ENCODE measurements around the gene SPINK8.

The SPINK8 gene

DNA sequence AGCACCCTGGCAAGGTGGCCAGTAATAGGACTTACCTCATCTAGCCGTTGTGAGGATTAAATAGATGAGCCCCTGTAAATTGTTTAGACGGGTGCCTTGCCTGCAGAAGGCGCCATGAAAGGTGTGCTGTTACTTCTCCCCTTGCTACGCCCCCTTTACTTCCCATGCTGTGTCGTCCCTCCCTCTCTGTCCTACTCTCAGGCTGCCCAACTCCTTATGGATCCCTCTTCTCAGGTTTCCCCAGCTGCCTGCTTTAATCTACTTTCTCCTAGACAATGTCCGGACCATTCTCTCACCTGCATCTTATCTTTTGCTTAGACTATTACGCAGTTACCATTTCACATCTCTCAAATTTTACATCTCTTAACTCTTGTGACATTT is 36.9 kb upstream of the SPINK8 start:
- no peak overlapping the region for H4K91ac ChIP-seq (ENCODE audit: low read depth, low read length)
- H3K4ac ChIP-seq (ENCODE audit: low read depth, low read length) = no peak overlapping the region
- H3K27ac ChIP-seq (ENCODE audit: low read depth, low read length) = no peak overlapping the region
- no peak overlapping the region for H2BK12ac ChIP-seq (ENCODE audit: low read length)
- H2AFZ ChIP-seq (ENCODE audit: insufficient read depth, low read length, poor library complexity) = no peak overlapping the region
- no peak overlapping the region for H3K14ac ChIP-seq (ENCODE audit: low read length)
- DNase-seq = no peak
- H3K9me3 ChIP-seq (ENCODE audit: insufficient read depth, low read depth, low read length) = no peaks in the 10 kb centered on the region
- H2AK5ac ChIP-seq (ENCODE audit: low read length) = no peak overlapping the region
- H2BK5ac ChIP-seq (ENCODE audit: low read depth, low read length, poor library complexity) = no peak overlapping the region
- no peak overlapping the region for H3K4me2 ChIP-seq (ENCODE audit: low read length)
- H3K36me3 ChIP-seq (ENCODE audit: control insufficient read depth in 1 of 2, insufficient read depth in 2 of 2, low read length in 2 of 2) = no peaks in the 10 kb centered on the region
- no peaks in the 10 kb centered on the region for H3K79me1 ChIP-seq (ENCODE audit: low read length)
- WGBS (ENCODE audit: extremely low coverage, insufficient coverage, insufficient read length) = no CpG with 5 or more reads among the region's 7 CpGs
- no peaks in the 10 kb centered on the region for H3K79me2 ChIP-seq (ENCODE audit: control insufficient read depth, insufficient read depth, low read length, poor library complexity)
- H4K12ac ChIP-seq (ENCODE audit: low read depth, low read length) = no peak overlapping the region
- no peaks in the 10 kb centered on the region for H3K4me1 ChIP-seq (ENCODE audit: control insufficient read depth in 1 of 2, insufficient read depth in 2 of 2, low read length in 2 of 2)
- H2BK120ac ChIP-seq (ENCODE audit: insufficient read depth, low read length, poor library complexity) = no peak overlapping the region
- no peak overlapping the region for H3K9ac ChIP-seq (ENCODE audit: low read length)
- H3K18ac ChIP-seq (ENCODE audit: low read length) = no peak overlapping the region
- no peak overlapping the region for H3K4me3 ChIP-seq (ENCODE audit: low read depth, low read length)
- H3K27me3 ChIP-seq (ENCODE audit: insufficient read depth, low read length) = no peaks in the 10 kb centered on the region
- no peak overlapping the region for H4K8ac ChIP-seq (ENCODE audit: low read depth, low read length)
- H3K23ac ChIP-seq (ENCODE audit: low read length) = no peak overlapping the region

DNA sequence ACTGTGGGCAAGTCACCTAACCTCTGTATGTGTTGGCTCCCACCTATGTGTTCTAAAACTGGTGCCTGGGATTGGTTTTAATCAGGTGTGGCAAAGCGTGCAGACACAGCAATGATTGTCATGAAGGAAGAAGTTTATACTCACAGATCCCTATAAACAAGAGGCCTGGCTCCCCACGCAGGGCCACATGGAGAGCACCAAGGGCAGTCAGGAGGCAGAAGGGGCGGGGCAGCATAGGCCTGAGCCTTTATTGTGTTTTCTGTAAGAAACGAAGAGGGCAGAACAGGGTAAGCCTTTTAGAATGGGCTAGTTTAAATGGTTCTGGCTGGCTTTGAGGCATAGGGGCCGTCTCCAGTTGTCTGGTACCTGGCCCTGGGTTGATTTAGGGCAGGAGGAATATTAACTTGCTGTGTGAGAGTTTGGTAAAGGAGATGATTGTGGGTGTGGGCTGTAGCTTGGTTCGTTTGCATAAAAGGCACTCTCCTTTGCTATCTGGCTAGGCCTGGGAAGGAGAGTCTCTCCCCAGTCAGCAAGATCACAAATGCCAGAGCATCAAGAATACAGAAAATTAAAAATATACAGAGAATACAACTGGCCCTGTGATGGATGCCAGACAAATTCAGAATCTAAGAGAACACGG is 36.4 kb upstream of the SPINK8 start:
- H3K9me3 ChIP-seq (ENCODE audit: insufficient read depth, low read depth, low read length) = no peaks in the 10 kb centered on the region
- H3K79me1 ChIP-seq (ENCODE audit: low read length) = no peaks in the 10 kb centered on the region
- H3K9ac ChIP-seq (ENCODE audit: low read length) = no peak overlapping the region
- H3K27me3 ChIP-seq (ENCODE audit: insufficient read depth, low read length) = no peaks in the 10 kb centered on the region
- H3K23ac ChIP-seq (ENCODE audit: low read length) = no peak overlapping the region
- no peak overlapping the region for H4K12ac ChIP-seq (ENCODE audit: low read depth, low read length)
- DNase-seq = no peak
- no CpG with 5 or more reads among the region's 7 CpGs for WGBS (ENCODE audit: extremely low coverage, insufficient coverage, insufficient read length)
- H2AFZ ChIP-seq (ENCODE audit: insufficient read depth, low read length, poor library complexity) = no peak overlapping the region
- H3K4me2 ChIP-seq (ENCODE audit: low read length) = no peak overlapping the region
- no peak overlapping the region for H2BK12ac ChIP-seq (ENCODE audit: low read length)
- H3K4me1 ChIP-seq (ENCODE audit: control insufficient read depth in 1 of 2, insufficient read depth in 2 of 2, low read length in 2 of 2) = no peaks in the 10 kb centered on the region
- no peak overlapping the region for H4K8ac ChIP-seq (ENCODE audit: low read depth, low read length)
- H3K14ac ChIP-seq (ENCODE audit: low read length) = no peak overlapping the region
- H2AK5ac ChIP-seq (ENCODE audit: low read length) = no peak overlapping the region
- no peak overlapping the region for H3K18ac ChIP-seq (ENCODE audit: low read length)
- no peak overlapping the region for H2BK120ac ChIP-seq (ENCODE audit: insufficient read depth, low read length, poor library complexity)
- H3K4me3 ChIP-seq (ENCODE audit: low read depth, low read length) = no peak overlapping the region
- H3K27ac ChIP-seq (ENCODE audit: low read depth, low read length) = no peak overlapping the region
- no peak overlapping the region for H4K91ac ChIP-seq (ENCODE audit: low read depth, low read length)
- H2BK5ac ChIP-seq (ENCODE audit: low read depth, low read length, poor library complexity) = no peak overlapping the region
- no peaks in the 10 kb centered on the region for H3K79me2 ChIP-seq (ENCODE audit: control insufficient read depth, insufficient read depth, low read length, poor library complexity)
- no peak overlapping the region for H3K4ac ChIP-seq (ENCODE audit: low read depth, low read length)
- no peaks in the 10 kb centered on the region for H3K36me3 ChIP-seq (ENCODE audit: control insufficient read depth in 1 of 2, insufficient read depth in 2 of 2, low read length in 2 of 2)

DNA sequence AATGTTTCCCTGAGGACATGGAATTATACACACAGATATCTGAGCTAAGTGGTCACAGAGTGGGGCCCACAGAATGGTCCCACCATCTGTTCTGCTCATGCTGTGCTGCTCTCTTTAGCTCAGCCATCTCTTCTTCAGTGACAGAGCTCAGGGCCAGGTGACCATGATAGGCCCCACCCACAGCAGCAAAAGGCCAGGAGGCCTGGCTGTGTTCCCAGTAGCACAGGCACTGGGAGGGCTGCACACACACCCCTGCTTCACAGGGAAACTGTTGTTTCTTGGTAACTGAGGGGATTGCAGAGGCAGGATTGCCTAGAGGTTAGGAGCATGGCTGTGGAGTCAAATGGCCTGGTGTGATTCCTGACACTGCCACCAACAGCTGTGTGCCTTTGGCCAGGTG is 33.7 kb upstream of the SPINK8 start:
- DNase-seq = no peak
- Histone ChIP-seq H3K4me2 (ENCODE audit: low read length) (no peak overlapping the region), H3K79me2 (ENCODE audit: control insufficient read depth, insufficient read depth, low read length, poor library complexity) (no peaks in the 10 kb centered on the region), H3K23ac (ENCODE audit: low read length) (no peak overlapping the region), H4K12ac (ENCODE audit: low read depth, low read length) (no peak overlapping the region), H3K27me3 (ENCODE audit: insufficient read depth, low read length) (no peaks in the 10 kb centered on the region), H2BK120ac (ENCODE audit: insufficient read depth, low read length, poor library complexity) (no peak overlapping the region), H2AK5ac (ENCODE audit: low read length) (no peak overlapping the region), H3K18ac (ENCODE audit: low read length) (no peak overlapping the region), H3K9ac (ENCODE audit: low read length) (no peak overlapping the region), H4K91ac (ENCODE audit: low read depth, low read length) (no peak overlapping the region), H3K14ac (ENCODE audit: low read length) (no peak overlapping the region), H3K27ac (ENCODE audit: low read depth, low read length) (no peak overlapping the region), H2AFZ (ENCODE audit: insufficient read depth, low read length, poor library complexity) (no peak overlapping the region), H3K4me3 (ENCODE audit: low read depth, low read length) (no peak overlapping the region), H3K79me1 (ENCODE audit: low read length) (no peaks in the 10 kb centered on the region), H3K36me3 (ENCODE audit: control insufficient read depth in 1 of 2, insufficient read depth in 2 of 2, low read length in 2 of 2) (no peaks in the 10 kb centered on the region), H3K9me3 (ENCODE audit: insufficient read depth, low read depth, low read length) (peaks cover 2% of the 10 kb centered on the region), H2BK12ac (ENCODE audit: low read length) (no peak overlapping the region), H4K8ac (ENCODE audit: low read depth, low read length) (no peak overlapping the region), H3K4ac (ENCODE audit: low read depth, low read length) (no peak overlapping the region), H2BK5ac (ENCODE audit: low read depth, low read length, poor library complexity) (no peak overlapping the region), H3K4me1 (ENCODE audit: control insufficient read depth in 1 of 2, insufficient read depth in 2 of 2, low read length in 2 of 2) (no peaks in the 10 kb centered on the region)

- H3K18ac ChIP-seq (ENCODE audit: low read length) = no peak overlapping the region
- no peak overlapping the region for H3K9ac ChIP-seq (ENCODE audit: low read length)
- H4K8ac ChIP-seq (ENCODE audit: low read depth, low read length) = no peak overlapping the region
- no peak overlapping the region for H2BK12ac ChIP-seq (ENCODE audit: low read length)
- no peaks in the 10 kb centered on the region for H3K4me1 ChIP-seq (ENCODE audit: control insufficient read depth in 1 of 2, insufficient read depth in 2 of 2, low read length in 2 of 2)
- H3K14ac ChIP-seq (ENCODE audit: low read length) = no peak overlapping the region
- H2BK120ac ChIP-seq (ENCODE audit: insufficient read depth, low read length, poor library complexity) = no peak overlapping the region
- H3K79me1 ChIP-seq (ENCODE audit: low read length) = no peaks in the 10 kb centered on the region
- no peak overlapping the region for H3K27ac ChIP-seq (ENCODE audit: low read depth, low read length)
- DNase-seq = no peak
- H4K12ac ChIP-seq (ENCODE audit: low read depth, low read length) = no peak overlapping the region
- no peaks in the 10 kb centered on the region for H3K36me3 ChIP-seq (ENCODE audit: control insufficient read depth in 1 of 2, insufficient read depth in 2 of 2, low read length in 2 of 2)
- no peaks in the 10 kb centered on the region for H3K79me2 ChIP-seq (ENCODE audit: control insufficient read depth, insufficient read depth, low read length, poor library complexity)
- no peak overlapping the region for H2AFZ ChIP-seq (ENCODE audit: insufficient read depth, low read length, poor library complexity)
- H4K91ac ChIP-seq (ENCODE audit: low read depth, low read length) = no peak overlapping the region
- WGBS (ENCODE audit: extremely low coverage, insufficient coverage, insufficient read length) = no CpG with 5 or more reads among the region's 1 CpG
- H3K4me3 ChIP-seq (ENCODE audit: low read depth, low read length) = no peak overlapping the region
- no peak overlapping the region for H2BK5ac ChIP-seq (ENCODE audit: low read depth, low read length, poor library complexity)
- no peak overlapping the region for H3K23ac ChIP-seq (ENCODE audit: low read length)
- H3K4ac ChIP-seq (ENCODE audit: low read depth, low read length) = no peak overlapping the region
- no peak overlapping the region for H2AK5ac ChIP-seq (ENCODE audit: low read length)
- no peaks in the 10 kb centered on the region for H3K27me3 ChIP-seq (ENCODE audit: insufficient read depth, low read length)
- H3K9me3 ChIP-seq (ENCODE audit: insufficient read depth, low read depth, low read length) = peaks cover 2% of the 10 kb centered on the region
- no peak overlapping the region for H3K4me2 ChIP-seq (ENCODE audit: low read length)
These were observed 31.4 kb upstream of the SPINK8 start for GRCh38 chr3:48364840-48365239.
